Endodermal cell (in vitro differentiated cells): Measurements from ENCODE around the gene C13orf46. TPM values are rescaled to one million over a fixed set of nuclear protein-coding genes. Genes with fewer than 3 reads are reported as not detected.

Source experiments
- DNase-seq: peaks from one replicate; pipeline ENCODE4 v3.0.0-alpha.2; 2017
- H3K27ac ChIP-seq: 2 replicates; pipeline ENCODE4 v1.5.1; 2013; ENCODE audit warnings: mild to moderate bottlenecking, low read depth, low read length, moderate library complexity
- H3K27me3 ChIP-seq: 2 replicates; pipeline ENCODE4 v1.6.1; 2013; ENCODE audit warnings: mild to moderate bottlenecking, low read length, moderate library complexity; ENCODE audit not compliant: insufficient read depth, control insufficient read depth, poor library complexity, severe bottlenecking
- H3K36me3 ChIP-seq: 2 replicates; pipeline ENCODE4 v1.7.0; 2013; ENCODE audit warnings: mild to moderate bottlenecking, low read length, moderate library complexity; ENCODE audit not compliant: control insufficient read depth, insufficient read depth
- H3K4me1 ChIP-seq: one replicate; pipeline ENCODE4 v1.7.0; 2013; ENCODE audit warnings: low read length; ENCODE audit not compliant: control insufficient read depth, insufficient read depth
- H3K4me3 ChIP-seq: 2 replicates; pipeline ENCODE4 v1.5.1; 2013; ENCODE audit warnings: mild to moderate bottlenecking, low read length, moderate library complexity
- H3K9ac ChIP-seq: 2 replicates; pipeline ENCODE4 v1.6.1; 2013; ENCODE audit warnings: mild to moderate bottlenecking, low read length, moderate library complexity; ENCODE audit not compliant: poor library complexity, severe bottlenecking; ENCODE audit errors: extremely low read depth
- H3K9me3 ChIP-seq: 2 replicates; pipeline ENCODE4 v1.6.1; 2013; ENCODE audit warnings: mild to moderate bottlenecking, low read length, moderate library complexity; ENCODE audit not compliant: control insufficient read depth
- H3K27ac Mint-ChIP-seq: 2 replicates; pipeline ENCODE4 v1.8.0; 2020; ENCODE audit warnings: mixed read lengths
- H3K27me3 Mint-ChIP-seq: 2 replicates; pipeline ENCODE4 v1.8.0; 2021; ENCODE audit warnings: mild to moderate bottlenecking, mixed read lengths; ENCODE audit not compliant: insufficient read depth
- H3K36me3 Mint-ChIP-seq: 2 replicates; pipeline ENCODE4 v1.8.0; 2020; ENCODE audit warnings: low read depth, mixed read lengths
- H3K4me1 Mint-ChIP-seq: 2 replicates; pipeline ENCODE4 v1.8.0; 2020; ENCODE audit warnings: mixed read lengths
- H3K4me3 Mint-ChIP-seq: 2 replicates; pipeline ENCODE4 v1.8.0; 2020; ENCODE audit warnings: mild to moderate bottlenecking, moderate library complexity, mixed read lengths
- H3K9me3 Mint-ChIP-seq: 2 replicates; pipeline ENCODE4 v1.8.0; 2020; ENCODE audit warnings: mild to moderate bottlenecking, mixed read lengths
- WGBS, 2 experiments: methylation state at CpG; one replicate each; pipeline versions ENCODE4 v1.1.5 to v1.1.7; 2013; ENCODE audit warnings: missing lambda C conversion rate in 2 of 2, mixed read lengths in 1 of 2; ENCODE audit not compliant: insufficient coverage in 1 of 2, insufficient read length in 1 of 2; 5-methylcytosine and 5-hydroxymethylcytosine counted together
- total RNA-seq, 2 donors: library from RNA; stranded (reverse); fragmentation: NEBNext Ultra II Directional in 1 of 2; extraction: Animal tissue kit (Norgen Biotek cat#: 25700) in 1 of 2; gene quantifications; 2 replicates in 1 of 2; 3 replicates in 1 of 2; pipeline ENCODE4 v1.2.1, GENCODE V29; 2021
- TF ChIP-seq, protein P1 (sequence below): fragments of 200-600 bp; sonication (generic); conservative IDR thresholded peaks from 2 replicates; pipeline ENCODE4 v1.5.0; 2021; ENCODE audit warnings: antibody characterized with exemption, mild to moderate bottlenecking

Gene C13orf46
- total RNA-seq, 2 donors from 2014 or later = 0.20 to 0.27 TPM

DNA sequence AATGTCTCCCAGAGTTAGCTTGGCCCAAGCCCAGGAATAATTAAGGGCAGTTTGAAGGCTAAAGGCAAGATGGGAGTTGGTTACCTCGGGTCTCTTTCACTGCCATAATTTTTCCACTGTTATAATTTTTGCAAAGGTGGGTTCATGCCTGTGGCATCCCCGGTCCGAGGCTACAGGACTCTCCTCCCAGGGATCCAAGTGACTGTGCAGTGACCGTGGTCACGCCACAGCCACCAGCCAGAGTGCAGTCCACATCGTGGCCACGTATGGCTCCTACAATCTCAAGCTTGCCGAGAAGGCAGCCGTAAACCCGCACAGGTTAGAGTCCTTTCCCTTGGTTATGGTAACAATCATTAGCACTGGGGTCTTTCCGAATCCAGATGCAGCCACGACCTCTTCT lies 36.8 kb downstream of the C13orf46 start:
- Histone ChIP-seq H3K9me3 (no peaks in the 10 kb centered on the region), H3K36me3 (no peaks in the 10 kb centered on the region), H3K4me1 (peaks cover 2% of the 10 kb centered on the region), H3K27me3 (peaks cover 80% of the 10 kb centered on the region), H3K4me3 (no peak overlapping the region), H3K9ac (no peak overlapping the region), H3K27ac (no peak overlapping the region)
- WGBS, 2 experiments = 93 to 99% methylated on average over 9 to 12 of the region's 12 CpGs
- Mint-ChIP-seq H3K27ac (no peak overlapping the region), H3K27me3 (peaks cover 45% of the 10 kb centered on the region), H3K4me1 (no peaks in the 10 kb centered on the region), H3K36me3 (no peaks in the 10 kb centered on the region), H3K9me3 (peaks cover 3% of the 10 kb centered on the region), H3K4me3 (no peak overlapping the region)
- DNase-seq = no peak
- TF ChIP-seq, protein P1, sequence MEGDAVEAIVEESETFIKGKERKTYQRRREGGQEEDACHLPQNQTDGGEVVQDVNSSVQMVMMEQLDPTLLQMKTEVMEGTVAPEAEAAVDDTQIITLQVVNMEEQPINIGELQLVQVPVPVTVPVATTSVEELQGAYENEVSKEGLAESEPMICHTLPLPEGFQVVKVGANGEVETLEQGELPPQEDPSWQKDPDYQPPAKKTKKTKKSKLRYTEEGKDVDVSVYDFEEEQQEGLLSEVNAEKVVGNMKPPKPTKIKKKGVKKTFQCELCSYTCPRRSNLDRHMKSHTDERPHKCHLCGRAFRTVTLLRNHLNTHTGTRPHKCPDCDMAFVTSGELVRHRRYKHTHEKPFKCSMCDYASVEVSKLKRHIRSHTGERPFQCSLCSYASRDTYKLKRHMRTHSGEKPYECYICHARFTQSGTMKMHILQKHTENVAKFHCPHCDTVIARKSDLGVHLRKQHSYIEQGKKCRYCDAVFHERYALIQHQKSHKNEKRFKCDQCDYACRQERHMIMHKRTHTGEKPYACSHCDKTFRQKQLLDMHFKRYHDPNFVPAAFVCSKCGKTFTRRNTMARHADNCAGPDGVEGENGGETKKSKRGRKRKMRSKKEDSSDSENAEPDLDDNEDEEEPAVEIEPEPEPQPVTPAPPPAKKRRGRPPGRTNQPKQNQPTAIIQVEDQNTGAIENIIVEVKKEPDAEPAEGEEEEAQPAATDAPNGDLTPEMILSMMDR = no peak

DNA sequence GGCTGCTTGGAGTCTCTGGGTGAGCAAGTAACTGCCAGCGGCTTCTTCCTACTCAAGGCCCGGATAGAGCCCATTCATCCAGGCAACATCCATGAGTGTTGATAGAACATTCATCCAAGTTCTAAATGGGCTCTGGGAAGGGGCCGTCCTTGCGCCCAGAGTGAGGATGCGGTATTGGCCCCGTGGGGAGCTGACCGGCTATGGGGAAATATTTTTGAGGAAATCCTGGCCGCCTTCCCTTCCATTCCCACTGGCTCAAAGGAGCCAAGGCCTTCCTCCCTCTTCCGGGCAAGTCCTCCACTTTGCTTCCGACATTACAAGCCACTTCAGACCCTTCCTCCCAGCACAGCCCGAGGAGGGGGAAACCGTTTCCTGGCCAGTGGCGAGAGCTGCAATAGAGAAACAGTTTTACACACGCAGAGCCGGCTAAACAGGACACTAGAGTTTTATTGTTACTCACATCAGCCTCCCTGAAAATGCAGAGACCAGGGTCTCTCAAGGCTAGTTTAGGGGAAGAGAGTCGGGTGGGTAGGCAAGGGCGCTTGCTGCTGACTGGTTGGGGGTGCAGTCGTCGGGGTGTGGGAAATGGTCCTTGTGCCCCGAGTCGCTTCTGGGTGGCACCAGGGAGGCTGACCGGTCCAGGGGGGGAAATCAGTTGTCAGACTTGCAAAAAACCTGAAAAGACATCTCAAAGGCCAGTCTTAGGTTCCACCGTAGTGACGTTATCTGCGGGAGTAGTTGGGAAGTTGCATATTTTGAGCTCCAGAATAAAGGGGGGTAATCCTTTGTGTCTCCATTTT lies 37.5 kb downstream of the C13orf46 start:
- Histone ChIP-seq H3K27ac (no peak overlapping the region), H3K4me1 (peaks cover 2% of the 10 kb centered on the region), H3K9me3 (no peaks in the 10 kb centered on the region), H3K4me3 (no peak overlapping the region), H3K9ac (no peak overlapping the region), H3K36me3 (no peaks in the 10 kb centered on the region), H3K27me3 (peaks cover 72% of the 10 kb centered on the region)
- Mint-ChIP-seq H3K4me3 (no peak overlapping the region), H3K36me3 (no peaks in the 10 kb centered on the region), H3K4me1 (no peaks in the 10 kb centered on the region), H3K9me3 (no peaks in the 10 kb centered on the region), H3K27ac (no peak overlapping the region), H3K27me3 (peaks cover 44% of the 10 kb centered on the region)
- TF ChIP-seq, protein P1 = no peak
- DNase-seq = no peak
- WGBS, 2 experiments = 94 to 97% methylated on average over 22 to 25 of the region's 25 CpGs

DNA sequence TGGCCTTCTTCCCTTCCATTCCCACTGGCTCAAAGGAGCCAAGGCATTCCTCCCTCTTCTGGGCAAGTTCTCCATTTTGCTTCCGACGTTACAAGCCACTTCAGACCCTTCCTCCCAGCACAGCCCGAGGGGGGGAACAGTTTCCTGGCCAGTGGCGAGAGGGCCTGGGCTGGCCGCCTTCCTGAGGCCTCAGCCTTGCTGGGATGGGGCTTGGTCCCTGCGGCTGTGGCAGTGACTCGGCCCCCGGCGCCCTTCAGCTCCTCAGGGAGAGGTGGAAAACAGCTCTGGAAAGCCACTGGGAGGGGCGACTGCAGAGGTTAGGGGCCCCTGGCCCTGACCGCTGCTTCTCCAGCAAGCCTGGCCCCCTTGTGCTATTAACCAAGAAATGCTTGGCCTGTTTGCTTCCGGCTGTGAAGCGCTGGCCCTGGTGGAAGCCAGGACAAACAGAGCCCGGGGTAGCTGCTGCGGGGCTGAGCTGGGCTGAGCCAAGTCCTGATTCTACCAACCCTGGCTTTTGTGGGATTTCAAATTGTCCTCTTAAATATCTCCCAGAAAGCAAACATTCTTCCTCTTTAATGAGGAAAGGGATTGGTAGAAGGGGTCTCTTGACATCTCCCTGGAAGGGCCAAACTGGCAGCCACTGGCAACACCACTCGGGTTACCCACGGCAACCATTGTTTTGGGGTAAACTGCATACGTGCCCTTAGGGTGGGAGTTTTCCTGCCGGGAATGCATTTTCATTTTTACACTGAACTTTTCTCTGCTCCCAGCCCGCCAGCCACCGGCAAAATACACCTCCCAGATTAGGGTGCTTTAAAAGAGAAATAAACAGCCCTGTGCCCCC lies 38.7 kb downstream of the C13orf46 start:
- no peak overlapping the region for H3K9ac ChIP-seq
- Mint-ChIP-seq H3K9me3 (no peaks in the 10 kb centered on the region), H3K4me3 (no peak overlapping the region), H3K27me3 (peaks cover 44% of the 10 kb centered on the region), H3K4me1 (no peaks in the 10 kb centered on the region), H3K27ac (no peak overlapping the region), H3K36me3 (no peaks in the 10 kb centered on the region)
- H3K9me3 ChIP-seq = no peaks in the 10 kb centered on the region
- peaks cover 68% of the 10 kb centered on the region for H3K27me3 ChIP-seq
- TF ChIP-seq, protein P1 = peak; percentile 21
- WGBS, 2 experiments = 55 to 85% methylated on average over 4 to 21 of the region's 21 CpGs
- H3K4me3 ChIP-seq = no peak overlapping the region
- peak overlapping the region; percentile 82 for H3K27ac ChIP-seq
- H3K4me1 ChIP-seq = peaks cover 2% of the 10 kb centered on the region
- no peaks in the 10 kb centered on the region for H3K36me3 ChIP-seq
- peak; percentile 70 for DNase-seq
